HCT116 (cell line): ENCODE data around the gene SLC1A4.

Source experiments
- EZH2 ChIP-seq: fragments of 200-600 bp; sonication (generic); IDR thresholded peaks from 2 replicates; pipeline ENCODE4 v1.6.1; 2017; ENCODE audit warnings: antibody characterized with exemption, mixed run types
- FOSL1 ChIP-seq: IDR thresholded peaks from 2 replicates; pipeline ENCODE4 v1.6.1; 2012; ENCODE audit warnings: low read depth
- POLR2A ChIP-seq: IDR thresholded peaks from 2 replicates; pipeline ENCODE4 v1.7.0; 2011; ENCODE audit warnings: borderline replicate concordance; ENCODE audit not compliant: insufficient read depth, insufficient read length; ENCODE audit errors: extremely low read depth
- POLR2AphosphoS5 ChIP-seq: IDR thresholded peaks from 2 replicates; pipeline ENCODE4 v1.6.1; 2011; ENCODE audit warnings: mild to moderate bottlenecking, low read depth, low read length, moderate library complexity
- RAD21 ChIP-seq: IDR thresholded peaks from 2 replicates; pipeline ENCODE4 v1.6.1; 2012; ENCODE audit warnings: low read depth, mild to moderate bottlenecking
- YY1 ChIP-seq: IDR thresholded peaks from 2 replicates; pipeline ENCODE4 v1.6.1; 2011; ENCODE audit warnings: low read length, low read depth, moderate library complexity, mild to moderate bottlenecking; ENCODE audit not compliant: insufficient replicate concordance; ENCODE audit errors: extremely low read depth
- ZNF274 ChIP-seq: fragments of 200-500 bp; sonication (Bioruptor generic); IDR thresholded peaks from 2 replicates; pipeline ENCODE4 v1.6.1; 2014; ENCODE audit warnings: mild to moderate bottlenecking, low read depth, low read length, inconsistent platforms
- TF ChIP-seq, protein P1 (sequence below), 3 experiments: fragments of 200-600 bp in 1 of 3; sonication (generic) in 1 of 3; IDR thresholded peaks in 2 of 3; conservative IDR thresholded peaks in 1 of 3; 2 replicates each; pipeline ENCODE4 v1.5.1; 2012 to 2017; ENCODE audit warnings: low read depth in 2 of 3, low read length in 2 of 3, antibody characterized with exemption in 1 of 3, borderline replicate concordance in 1 of 3, control low read depth in 1 of 3, mild to moderate bottlenecking in 1 of 3, mixed read lengths in 1 of 3, mixed run types in 1 of 3, moderate library complexity in 1 of 3; ENCODE audit not compliant: insufficient read depth in 1 of 3
- TF ChIP-seq, protein P2 (sequence below): IDR thresholded peaks from 2 replicates; pipeline ENCODE4 v1.6.1; 2012
- TF ChIP-seq, protein P3 (sequence below): IDR thresholded peaks from 2 replicates; pipeline ENCODE4 v1.6.1; 2012; ENCODE audit warnings: low read depth

DNA sequence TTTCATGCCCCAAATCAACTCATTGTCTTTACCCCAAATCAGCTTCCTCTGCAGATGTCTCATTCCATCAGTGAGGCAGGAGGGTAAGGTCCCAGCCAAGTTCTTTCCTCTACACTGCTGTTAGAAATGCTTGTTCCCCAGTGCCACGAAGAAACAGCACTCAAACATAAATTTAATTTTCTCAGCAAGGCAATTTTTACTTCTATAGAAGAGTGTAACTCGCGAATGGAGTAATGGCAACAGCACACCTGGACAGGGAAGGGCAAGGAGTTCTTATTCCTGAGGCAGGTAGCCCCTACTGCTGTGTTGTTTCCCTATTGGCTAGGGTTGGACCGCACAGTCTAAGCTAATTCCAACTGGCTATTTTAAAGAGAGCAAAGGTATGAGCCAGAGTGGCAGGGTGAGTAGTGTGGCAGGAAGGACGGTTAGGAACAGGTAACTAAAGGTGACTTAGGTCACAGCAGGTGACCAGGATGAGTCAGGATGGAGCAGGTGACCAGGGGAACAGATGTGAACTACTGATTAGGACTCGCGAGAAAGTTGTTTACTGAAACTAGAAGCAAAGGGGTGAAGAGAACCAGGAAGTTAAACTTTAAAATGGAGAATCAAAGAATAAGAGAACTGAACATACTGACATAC lies 55.0 kb downstream of the SLC1A4 start:
- TF ChIP-seq POLR2A (no peak), ZNF274 (no peak), EZH2 (no peak), FOSL1 (no peak), POLR2AphosphoS5 (no peak), YY1 (no peak), RAD21 (no peak)
- TF ChIP-seq, protein P1, sequence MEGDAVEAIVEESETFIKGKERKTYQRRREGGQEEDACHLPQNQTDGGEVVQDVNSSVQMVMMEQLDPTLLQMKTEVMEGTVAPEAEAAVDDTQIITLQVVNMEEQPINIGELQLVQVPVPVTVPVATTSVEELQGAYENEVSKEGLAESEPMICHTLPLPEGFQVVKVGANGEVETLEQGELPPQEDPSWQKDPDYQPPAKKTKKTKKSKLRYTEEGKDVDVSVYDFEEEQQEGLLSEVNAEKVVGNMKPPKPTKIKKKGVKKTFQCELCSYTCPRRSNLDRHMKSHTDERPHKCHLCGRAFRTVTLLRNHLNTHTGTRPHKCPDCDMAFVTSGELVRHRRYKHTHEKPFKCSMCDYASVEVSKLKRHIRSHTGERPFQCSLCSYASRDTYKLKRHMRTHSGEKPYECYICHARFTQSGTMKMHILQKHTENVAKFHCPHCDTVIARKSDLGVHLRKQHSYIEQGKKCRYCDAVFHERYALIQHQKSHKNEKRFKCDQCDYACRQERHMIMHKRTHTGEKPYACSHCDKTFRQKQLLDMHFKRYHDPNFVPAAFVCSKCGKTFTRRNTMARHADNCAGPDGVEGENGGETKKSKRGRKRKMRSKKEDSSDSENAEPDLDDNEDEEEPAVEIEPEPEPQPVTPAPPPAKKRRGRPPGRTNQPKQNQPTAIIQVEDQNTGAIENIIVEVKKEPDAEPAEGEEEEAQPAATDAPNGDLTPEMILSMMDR (IDR thresholded peaks at IDR 0.05 in 2 of 3, conservative IDR thresholded peaks at IDR 0.05 in 1 of 3; ENCODE audit: borderline replicate concordance in 1 of 3, insufficient read depth in 1 of 3, low read depth in 2 of 3, low read length in 2 of 3), result no peak
- TF ChIP-seq, protein P2, sequence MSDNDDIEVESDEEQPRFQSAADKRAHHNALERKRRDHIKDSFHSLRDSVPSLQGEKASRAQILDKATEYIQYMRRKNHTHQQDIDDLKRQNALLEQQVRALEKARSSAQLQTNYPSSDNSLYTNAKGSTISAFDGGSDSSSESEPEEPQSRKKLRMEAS, result no peak
- TF ChIP-seq, protein P3, sequence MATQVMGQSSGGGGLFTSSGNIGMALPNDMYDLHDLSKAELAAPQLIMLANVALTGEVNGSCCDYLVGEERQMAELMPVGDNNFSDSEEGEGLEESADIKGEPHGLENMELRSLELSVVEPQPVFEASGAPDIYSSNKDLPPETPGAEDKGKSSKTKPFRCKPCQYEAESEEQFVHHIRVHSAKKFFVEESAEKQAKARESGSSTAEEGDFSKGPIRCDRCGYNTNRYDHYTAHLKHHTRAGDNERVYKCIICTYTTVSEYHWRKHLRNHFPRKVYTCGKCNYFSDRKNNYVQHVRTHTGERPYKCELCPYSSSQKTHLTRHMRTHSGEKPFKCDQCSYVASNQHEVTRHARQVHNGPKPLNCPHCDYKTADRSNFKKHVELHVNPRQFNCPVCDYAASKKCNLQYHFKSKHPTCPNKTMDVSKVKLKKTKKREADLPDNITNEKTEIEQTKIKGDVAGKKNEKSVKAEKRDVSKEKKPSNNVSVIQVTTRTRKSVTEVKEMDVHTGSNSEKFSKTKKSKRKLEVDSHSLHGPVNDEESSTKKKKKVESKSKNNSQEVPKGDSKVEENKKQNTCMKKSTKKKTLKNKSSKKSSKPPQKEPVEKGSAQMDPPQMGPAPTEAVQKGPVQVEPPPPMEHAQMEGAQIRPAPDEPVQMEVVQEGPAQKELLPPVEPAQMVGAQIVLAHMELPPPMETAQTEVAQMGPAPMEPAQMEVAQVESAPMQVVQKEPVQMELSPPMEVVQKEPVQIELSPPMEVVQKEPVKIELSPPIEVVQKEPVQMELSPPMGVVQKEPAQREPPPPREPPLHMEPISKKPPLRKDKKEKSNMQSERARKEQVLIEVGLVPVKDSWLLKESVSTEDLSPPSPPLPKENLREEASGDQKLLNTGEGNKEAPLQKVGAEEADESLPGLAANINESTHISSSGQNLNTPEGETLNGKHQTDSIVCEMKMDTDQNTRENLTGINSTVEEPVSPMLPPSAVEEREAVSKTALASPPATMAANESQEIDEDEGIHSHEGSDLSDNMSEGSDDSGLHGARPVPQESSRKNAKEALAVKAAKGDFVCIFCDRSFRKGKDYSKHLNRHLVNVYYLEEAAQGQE, result no peak
